CD8-positive, alpha-beta memory T cell (primary cell): ENCODE data around the gene SNX27. TPM values are rescaled to one million over a fixed set of nuclear protein-coding genes. Genes with fewer than 3 reads are reported as not detected.
A peak's percentile ranks its signal among the peaks of the same experiment; 100 is the strongest.
"Not testable (repeated sequence)": the region's sequence is repeated elsewhere in the genome, so short reads cannot be mapped to it uniquely, and the experiment has no call there.

Experiments
- CTCF ChIA-PET: fragments of 350-600 bp; sonication (Branson Sonifier 250); formaldehyde crosslinking; loops from one replicate; lab custom pipeline; 2021; ENCODE audit warnings: antibody characterized with exemption; lab: Charles Lee
- POLR2A ChIA-PET: fragments of 350-600 bp; sonication (Branson Sonifier 250); formaldehyde crosslinking; loops from one replicate; lab custom pipeline; 2021; ENCODE audit warnings: antibody characterized with exemption; lab: Charles Lee
- DNase-seq, 5 donors: peaks; one replicate each; pipeline versions ENCODE4 v3.0.0 to v3.0.0-alpha.2; 2020 to 2022; ENCODE audit warnings: mixed read lengths in 1 of 5
- H3K27ac ChIP-seq: one replicate; pipeline ENCODE4 v1.7.0; 2013; ENCODE audit warnings: low read depth, mild to moderate bottlenecking, low read length, moderate library complexity
- H3K27me3 ChIP-seq: 2 replicates; pipeline ENCODE4 v1.7.0; 2013; ENCODE audit warnings: low read length, mild to moderate bottlenecking; ENCODE audit not compliant: insufficient read depth, poor library complexity, severe bottlenecking
- H3K36me3 ChIP-seq: 2 replicates; pipeline ENCODE4 v1.7.0; 2013; ENCODE audit warnings: mild to moderate bottlenecking, low read length, moderate library complexity; ENCODE audit not compliant: insufficient read depth
- H3K4me1 ChIP-seq: 2 replicates; pipeline ENCODE4 v1.7.0; 2013; ENCODE audit warnings: mild to moderate bottlenecking, low read length, moderate library complexity; ENCODE audit not compliant: insufficient read depth
- H3K4me3 ChIP-seq: 2 replicates; pipeline ENCODE4 v1.7.0; 2013; ENCODE audit warnings: mild to moderate bottlenecking, low read length
- H3K9me3 ChIP-seq: 2 replicates; pipeline ENCODE4 v1.7.0; 2013; ENCODE audit warnings: mild to moderate bottlenecking, low read length
- H3K27ac Mint-ChIP-seq, 8 donors: one replicate each; pipeline ENCODE4 v1.8.0; 2020 to 2021; ENCODE audit warnings: mixed read lengths in 8 of 8, mild to moderate bottlenecking in 6 of 8, inconsistent platforms in 3 of 8, moderate library complexity in 3 of 8
- H3K27me3 Mint-ChIP-seq, 2 donors: one replicate each; pipeline ENCODE4 v1.8.0; 2020 to 2021; ENCODE audit warnings: mixed read lengths in 2 of 2, mild to moderate bottlenecking in 1 of 2, moderate library complexity in 1 of 2
- H3K36me3 Mint-ChIP-seq, 3 donors: one replicate each; pipeline ENCODE4 v1.8.0; 2020 to 2021; ENCODE audit warnings: mixed read lengths in 3 of 3, inconsistent platforms in 1 of 3, mild to moderate bottlenecking in 1 of 3
- H3K4me1 Mint-ChIP-seq, 3 donors: one replicate each; pipeline ENCODE4 v1.8.0; 2020 to 2021; ENCODE audit warnings: mixed read lengths in 3 of 3, inconsistent platforms in 1 of 3, mild to moderate bottlenecking in 1 of 3
- H3K4me3 Mint-ChIP-seq, 7 donors: one replicate each; pipeline ENCODE4 v1.8.0; 2020 to 2021; ENCODE audit warnings: mixed read lengths in 7 of 7, mild to moderate bottlenecking in 6 of 7, moderate library complexity in 4 of 7, inconsistent platforms in 2 of 7
- H3K9me3 Mint-ChIP-seq, 5 donors: one replicate each; pipeline ENCODE4 v1.8.0; 2020 to 2022; ENCODE audit warnings: mixed read lengths in 5 of 5, mild to moderate bottlenecking in 3 of 5, moderate library complexity in 2 of 5, inconsistent platforms in 1 of 5
- polyA plus RNA-seq: library from polyadenylated mRNA; unstranded; fragments of 300-500 nt; fragmentation: Illumina TruSeq; gene quantifications from one replicate; pipeline ENCODE4 v1.2.3, GENCODE V29; 2021
- total RNA-seq, 2 experiments: library from RNA; stranded (reverse); gene quantifications; one replicate each; pipeline ENCODE4 v1.2.3, GENCODE V29; 2021

SNX27 gene
- total and polyA plus RNA-seq, 3 experiments from 2014 or later: 13.7 to 32.1 (median 30.1) TPM

GRCh38 chr1:151626740-151627334 lies 15.0 kb downstream of the SNX27 start:
- no peaks in the 10 kb centered on the region for H3K9me3 Mint-ChIP-seq
- Histone ChIP-seq H3K4me1 (no peaks in the 10 kb centered on the region), H3K4me3 (no peak overlapping the region), H3K36me3 (no peaks in the 10 kb centered on the region), H3K27me3 (no peaks in the 10 kb centered on the region), H3K9me3 (no peaks in the 10 kb centered on the region), H3K27ac (no peak overlapping the region)
- H3K27me3 Mint-ChIP-seq: no peaks in the 10 kb centered on the region
- peak overlapping the region in 1 of 8 donors; percentile 57 for H3K27ac Mint-ChIP-seq
- no peak overlapping the region for H3K4me3 Mint-ChIP-seq
- CTCF ChIA-PET: no interaction called here
- no peak for DNase-seq
- H3K36me3 Mint-ChIP-seq: peaks cover 0 to 25% (median 3%) of the 10 kb centered on the region in 3 donors
- H3K4me1 Mint-ChIP-seq: peaks cover 10 to 15% (median 13%) of the 10 kb centered on the region in 3 donors
- POLR2A ChIA-PET: no interaction called here

GRCh38 chr1:151629278-151629677 lies 17.4 kb downstream of the SNX27 start:
- Histone ChIP-seq H3K27me3 (no peaks in the 10 kb centered on the region), H3K4me3 (no peak overlapping the region), H3K9me3 (no peaks in the 10 kb centered on the region), H3K27ac (no peak overlapping the region), H3K36me3 (no peaks in the 10 kb centered on the region), H3K4me1 (no peaks in the 10 kb centered on the region)
- DNase-seq: no peak
- ChIA-PET CTCF (interaction anchor here (1.5 kb wide), 1 partner anchor 207 kb away, joined by 3 read pairs; no protein-coding TSS in a partner anchor), POLR2A (no interaction called here)
- Mint-ChIP-seq H3K27me3 (no peaks in the 10 kb centered on the region), H3K36me3 (peaks cover 0 to 29% (median 3%) of the 10 kb centered on the region in 3 donors), H3K9me3 (no peaks in the 10 kb centered on the region), H3K4me1 (peaks cover 7 to 19% (median 13%) of the 10 kb centered on the region in 3 donors), H3K27ac (no peak overlapping the region), H3K4me3 (no peak overlapping the region)

- H3K27me3 Mint-ChIP-seq: no peaks in the 10 kb centered on the region
- peaks cover 9 to 39% (median 16%) of the 10 kb centered on the region in 3 donors for H3K4me1 Mint-ChIP-seq
- no peaks in the 10 kb centered on the region for H3K36me3 ChIP-seq
- no peak overlapping the region for H3K27ac ChIP-seq
- no peaks in the 10 kb centered on the region for H3K9me3 Mint-ChIP-seq
- no peak overlapping the region for H3K4me3 ChIP-seq
- peaks cover 1 to 23% (median 7%) of the 10 kb centered on the region in 3 donors for H3K36me3 Mint-ChIP-seq
- POLR2A ChIA-PET: interaction anchor here (0.8 kb wide), 1 partner anchor 18 kb away, joined by 4 read pairs; no protein-coding TSS in a partner anchor
- H3K4me3 Mint-ChIP-seq: no peak overlapping the region
- H3K27me3 ChIP-seq: no peaks in the 10 kb centered on the region
- no peak for DNase-seq
- CTCF ChIA-PET: interaction anchor here (0.9 to 1.2 kb wide), 2 partner anchors 15 to 42 kb away, joined by 3 read pairs; no protein-coding TSS in a partner anchor
- no peak overlapping the region for H3K27ac Mint-ChIP-seq
- no peaks in the 10 kb centered on the region for H3K4me1 ChIP-seq
- no peaks in the 10 kb centered on the region for H3K9me3 ChIP-seq
These were observed 23.7 kb downstream of the SNX27 start for GRCh38 chr1:151635479-151636072.

- Mint-ChIP-seq H3K4me1 (peaks cover 4 to 37% (median 16%) of the 10 kb centered on the region in 3 donors), H3K4me3 (no peak overlapping the region), H3K9me3 (no peaks in the 10 kb centered on the region), H3K27ac (peak overlapping the region in 1 of 8 donors; percentile 35), H3K27me3 (no peaks in the 10 kb centered on the region), H3K36me3 (peaks cover 6 to 24% (median 11%) of the 10 kb centered on the region in 3 donors)
- no peaks in the 10 kb centered on the region for H3K27me3 ChIP-seq
- no peaks in the 10 kb centered on the region for H3K36me3 ChIP-seq
- DNase-seq: no peak
- no peaks in the 10 kb centered on the region for H3K9me3 ChIP-seq
- POLR2A ChIA-PET: no interaction called here
- H3K27ac ChIP-seq: no peak overlapping the region
- no peak overlapping the region for H3K4me3 ChIP-seq
- CTCF ChIA-PET: no interaction called here
- no peaks in the 10 kb centered on the region for H3K4me1 ChIP-seq
These were observed 26.4 kb downstream of the SNX27 start for GRCh38 chr1:151638074-151638775.

GRCh38 chr1:151638812-151639211 lies 27.0 kb downstream of the SNX27 start:
- peaks cover 4 to 32% (median 16%) of the 10 kb centered on the region in 3 donors for H3K4me1 Mint-ChIP-seq
- Histone ChIP-seq H3K9me3 (no peaks in the 10 kb centered on the region), H3K27ac (no peak overlapping the region), H3K27me3 (no peaks in the 10 kb centered on the region), H3K4me1 (no peaks in the 10 kb centered on the region), H3K4me3 (no peak overlapping the region), H3K36me3 (no peaks in the 10 kb centered on the region)
- no peak overlapping the region for H3K4me3 Mint-ChIP-seq
- H3K36me3 Mint-ChIP-seq: peaks cover 6 to 21% (median 11%) of the 10 kb centered on the region in 3 donors
- no peak for DNase-seq
- POLR2A ChIA-PET: no interaction called here
- CTCF ChIA-PET: no interaction called here
- H3K27ac Mint-ChIP-seq: peak overlapping the region in 1 of 8 donors; percentile 35
- no peaks in the 10 kb centered on the region for H3K27me3 Mint-ChIP-seq
- no peaks in the 10 kb centered on the region for H3K9me3 Mint-ChIP-seq

GRCh38 chr1:151639466-151639865 lies 27.6 kb downstream of the SNX27 start:
- H3K27ac ChIP-seq: no peak overlapping the region
- no peaks in the 10 kb centered on the region for H3K9me3 Mint-ChIP-seq
- no peak overlapping the region for H3K4me3 Mint-ChIP-seq
- peak overlapping the region in 2 of 8 donors; percentile 67 to 69 for H3K27ac Mint-ChIP-seq
- H3K4me1 ChIP-seq: no peaks in the 10 kb centered on the region
- H3K27me3 Mint-ChIP-seq: no peaks in the 10 kb centered on the region
- POLR2A ChIA-PET: no interaction called here
- peaks cover 4 to 35% (median 16%) of the 10 kb centered on the region in 3 donors for H3K4me1 Mint-ChIP-seq
- peaks cover 6 to 26% (median 12%) of the 10 kb centered on the region in 3 donors for H3K36me3 Mint-ChIP-seq
- H3K27me3 ChIP-seq: no peaks in the 10 kb centered on the region
- CTCF ChIA-PET: interaction anchor here (0.6 kb wide), 1 partner anchor 85 kb away, joined by 3 read pairs; no protein-coding TSS in a partner anchor
- H3K9me3 ChIP-seq: no peaks in the 10 kb centered on the region
- H3K4me3 ChIP-seq: no peak overlapping the region
- H3K36me3 ChIP-seq: no peaks in the 10 kb centered on the region
- DNase-seq: no peak

GRCh38 chr1:151641229-151641628 lies 29.4 kb downstream of the SNX27 start:
- ChIA-PET CTCF (no interaction called here), POLR2A (no interaction called here)

GRCh38 chr1:151643085-151643484 lies 31.2 kb downstream of the SNX27 start:
- POLR2A ChIA-PET, H3K4me3 Mint-ChIP-seq, CTCF ChIA-PET: not testable (repeated sequence)

More at GRCh38 chr1:151641229-151641628, 29.4 kb downstream of the SNX27 start:
- Histone ChIP-seq H3K27ac (no peak overlapping the region), H3K36me3 (no peaks in the 10 kb centered on the region), H3K27me3 (no peaks in the 10 kb centered on the region), H3K4me1 (no peaks in the 10 kb centered on the region), H3K4me3 (no peak overlapping the region), H3K9me3 (no peaks in the 10 kb centered on the region)
- H3K27me3 Mint-ChIP-seq: no peaks in the 10 kb centered on the region
- H3K36me3 Mint-ChIP-seq: peaks cover 10 to 33% (median 16%) of the 10 kb centered on the region in 3 donors
- DNase-seq: no peak
- no peaks in the 10 kb centered on the region for H3K9me3 Mint-ChIP-seq
- no peak overlapping the region for H3K27ac Mint-ChIP-seq
- no peak overlapping the region for H3K4me3 Mint-ChIP-seq
- peaks cover 9 to 39% (median 24%) of the 10 kb centered on the region in 3 donors for H3K4me1 Mint-ChIP-seq

More at GRCh38 chr1:151643085-151643484, 31.2 kb downstream of the SNX27 start:
- not testable (repeated sequence) for H3K27me3 Mint-ChIP-seq, H3K27ac ChIP-seq, H3K36me3 ChIP-seq, H3K4me1 ChIP-seq, DNase-seq, H3K27me3 ChIP-seq, H3K4me3 ChIP-seq, H3K27ac Mint-ChIP-seq, H3K9me3 ChIP-seq, H3K9me3 Mint-ChIP-seq
- H3K4me1 Mint-ChIP-seq: peaks cover 9 to 33% (median 24%) of the 10 kb centered on the region in 3 donors
- peaks cover 10 to 34% (median 16%) of the 10 kb centered on the region in 3 donors for H3K36me3 Mint-ChIP-seq
